ENCODE data around the gene FTO. TPM values are rescaled to one million over a fixed set of nuclear protein-coding genes. Genes with fewer than 3 reads are reported as not detected.

Gene FTO
- total and polyA plus RNA-seq, 4 donors: 12.2 to 145 (median 57.7) TPM

- TF ChIP-seq, protein P1, sequence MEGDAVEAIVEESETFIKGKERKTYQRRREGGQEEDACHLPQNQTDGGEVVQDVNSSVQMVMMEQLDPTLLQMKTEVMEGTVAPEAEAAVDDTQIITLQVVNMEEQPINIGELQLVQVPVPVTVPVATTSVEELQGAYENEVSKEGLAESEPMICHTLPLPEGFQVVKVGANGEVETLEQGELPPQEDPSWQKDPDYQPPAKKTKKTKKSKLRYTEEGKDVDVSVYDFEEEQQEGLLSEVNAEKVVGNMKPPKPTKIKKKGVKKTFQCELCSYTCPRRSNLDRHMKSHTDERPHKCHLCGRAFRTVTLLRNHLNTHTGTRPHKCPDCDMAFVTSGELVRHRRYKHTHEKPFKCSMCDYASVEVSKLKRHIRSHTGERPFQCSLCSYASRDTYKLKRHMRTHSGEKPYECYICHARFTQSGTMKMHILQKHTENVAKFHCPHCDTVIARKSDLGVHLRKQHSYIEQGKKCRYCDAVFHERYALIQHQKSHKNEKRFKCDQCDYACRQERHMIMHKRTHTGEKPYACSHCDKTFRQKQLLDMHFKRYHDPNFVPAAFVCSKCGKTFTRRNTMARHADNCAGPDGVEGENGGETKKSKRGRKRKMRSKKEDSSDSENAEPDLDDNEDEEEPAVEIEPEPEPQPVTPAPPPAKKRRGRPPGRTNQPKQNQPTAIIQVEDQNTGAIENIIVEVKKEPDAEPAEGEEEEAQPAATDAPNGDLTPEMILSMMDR (IDR thresholded peaks at IDR 0.05; ENCODE audit: control extremely low read depth, extremely low read depth): no peak
- whole genome bisulfite sequencing, 2 donors: 70 to 95% methylated on average over 2 of the region's 2 CpGs
- Histone ChIP-seq H3K27ac (ENCODE audit: low read depth in 1 of 2, low read length in 1 of 2) (no peak overlapping the region), H3K9ac (ENCODE audit: insufficient read depth in 1 of 2, low read length in 2 of 2) (no peak overlapping the region), H3K4me3 (no peak overlapping the region), H3K36me3 (ENCODE audit: control insufficient read depth in 4 of 4, insufficient read depth in 4 of 4, low read length in 4 of 4) (no peaks in the 10 kb centered on the region), H3K27me3 (ENCODE audit: control insufficient read depth in 3 of 3, insufficient read depth in 3 of 3, low read length in 2 of 3) (no peaks in the 10 kb centered on the region), H3K9me3 (ENCODE audit: control insufficient read depth in 4 of 4, insufficient read depth in 3 of 4, low read length in 3 of 4) (no peaks in the 10 kb centered on the region), H3K4me1 (ENCODE audit: control insufficient read depth in 5 of 5, insufficient read depth in 5 of 5, low read length in 5 of 5) (peaks cover 0 to 4% (median 0%) of the 10 kb centered on the region in 5 donors)
- ATAC-seq (ENCODE audit: insufficient read depth, low FRiP score) (no peak), DNase-seq (no peak)
Measured at GRCh38 chr16:54068212-54068611, 364.3 kb downstream of the FTO start.

DNA sequence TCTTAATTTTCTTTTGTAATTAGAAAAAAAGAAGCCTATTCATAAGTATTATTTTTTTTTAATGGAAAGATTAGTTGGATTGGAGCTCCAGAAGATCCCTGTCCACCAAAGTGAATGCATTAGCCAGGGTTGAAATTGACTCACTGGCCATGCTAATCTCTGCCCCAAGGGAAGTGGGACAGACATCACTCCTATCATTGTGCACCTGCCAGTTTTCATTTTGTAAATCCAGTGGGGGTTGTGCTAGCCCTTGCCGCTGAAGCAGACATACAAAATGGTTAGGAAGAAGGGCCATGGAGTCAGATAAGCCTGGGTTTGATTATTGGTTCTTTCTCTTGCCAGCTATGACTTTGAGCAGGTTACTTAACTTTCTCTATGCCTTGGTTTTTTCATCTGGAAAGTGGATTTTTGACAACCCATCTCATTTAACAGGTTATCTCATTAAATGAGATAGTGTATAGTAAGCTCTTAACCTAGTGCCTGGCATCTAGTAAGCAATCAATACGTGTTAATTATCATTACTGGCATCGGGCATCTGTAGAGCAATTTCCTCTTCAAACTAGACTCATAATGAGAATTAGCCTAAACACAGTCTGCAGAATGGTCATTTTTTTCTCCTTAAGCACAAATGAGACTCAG, 365.8 kb downstream of the FTO start:
- Histone ChIP-seq H3K4me3 (no peak overlapping the region), H3K36me3 (ENCODE audit: control insufficient read depth in 4 of 4, insufficient read depth in 4 of 4, low read length in 4 of 4) (no peaks in the 10 kb centered on the region), H3K4me1 (ENCODE audit: control insufficient read depth in 5 of 5, insufficient read depth in 5 of 5, low read length in 5 of 5) (peaks cover 0 to 4% (median 0%) of the 10 kb centered on the region in 5 donors), H3K9me3 (ENCODE audit: control insufficient read depth in 4 of 4, insufficient read depth in 3 of 4, low read length in 3 of 4) (no peaks in the 10 kb centered on the region), H3K9ac (ENCODE audit: insufficient read depth in 1 of 2, low read length in 2 of 2) (no peak overlapping the region), H3K27me3 (ENCODE audit: control insufficient read depth in 3 of 3, insufficient read depth in 3 of 3, low read length in 2 of 3) (no peaks in the 10 kb centered on the region), H3K27ac (ENCODE audit: low read depth in 1 of 2, low read length in 1 of 2) (no peak overlapping the region)
- TF ChIP-seq, protein P1 (IDR thresholded peaks at IDR 0.05; ENCODE audit: control extremely low read depth, extremely low read depth): no peak
- DNase-seq (no peak), ATAC-seq (ENCODE audit: insufficient read depth, low FRiP score) (no peak)
- 94 to 98% methylated on average over 3 of the region's 3 CpGs for WGBS, 2 donors

GRCh38 chr16:54070789-54071343, 366.9 kb downstream of the FTO start:
- no peak for DNase-seq
- H3K9me3 ChIP-seq (ENCODE audit: control insufficient read depth in 4 of 4, insufficient read depth in 3 of 4, low read length in 3 of 4): no peaks in the 10 kb centered on the region
- H3K36me3 ChIP-seq (ENCODE audit: control insufficient read depth in 4 of 4, insufficient read depth in 4 of 4, low read length in 4 of 4): no peaks in the 10 kb centered on the region
- WGBS, 2 donors: 97 to 99% methylated on average over 2 of the region's 2 CpGs
- H3K27me3 ChIP-seq (ENCODE audit: control insufficient read depth in 3 of 3, insufficient read depth in 3 of 3, low read length in 2 of 3): no peaks in the 10 kb centered on the region
- H3K4me3 ChIP-seq: no peak overlapping the region
- no peak for ATAC-seq (ENCODE audit: insufficient read depth, low FRiP score)
- TF ChIP-seq, protein P1 (IDR thresholded peaks at IDR 0.05; ENCODE audit: control extremely low read depth, extremely low read depth): no peak
- H3K4me1 ChIP-seq (ENCODE audit: control insufficient read depth in 5 of 5, insufficient read depth in 5 of 5, low read length in 5 of 5): peaks cover 0 to 2% (median 0%) of the 10 kb centered on the region in 5 donors
- H3K27ac ChIP-seq (ENCODE audit: low read depth in 1 of 2, low read length in 1 of 2): no peak overlapping the region
- H3K9ac ChIP-seq (ENCODE audit: insufficient read depth in 1 of 2, low read length in 2 of 2): no peak overlapping the region
